ENCODE data around the gene MSRB2.

DNA sequence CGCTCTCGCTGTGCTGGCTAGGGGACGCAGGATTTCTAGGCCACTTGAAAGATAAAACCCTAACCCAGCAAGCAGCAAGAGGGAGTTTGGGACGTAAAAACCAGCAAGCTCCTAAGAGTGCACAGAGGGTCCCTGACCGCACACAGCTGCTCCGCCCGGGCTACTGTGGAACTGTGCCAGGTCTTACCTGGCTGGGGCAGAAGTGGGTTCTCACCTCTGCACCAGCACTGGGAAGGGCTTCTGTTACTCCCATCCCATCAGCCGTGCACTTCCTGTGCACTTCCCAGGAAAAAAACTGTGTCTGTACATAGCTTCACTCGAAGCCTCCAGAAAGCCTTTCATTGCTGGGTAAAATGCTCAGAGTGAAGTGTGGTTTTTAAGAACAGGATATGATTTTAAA, 50.9 kb downstream of the MSRB2 start:
- TF ChIP-seq, protein P1, sequence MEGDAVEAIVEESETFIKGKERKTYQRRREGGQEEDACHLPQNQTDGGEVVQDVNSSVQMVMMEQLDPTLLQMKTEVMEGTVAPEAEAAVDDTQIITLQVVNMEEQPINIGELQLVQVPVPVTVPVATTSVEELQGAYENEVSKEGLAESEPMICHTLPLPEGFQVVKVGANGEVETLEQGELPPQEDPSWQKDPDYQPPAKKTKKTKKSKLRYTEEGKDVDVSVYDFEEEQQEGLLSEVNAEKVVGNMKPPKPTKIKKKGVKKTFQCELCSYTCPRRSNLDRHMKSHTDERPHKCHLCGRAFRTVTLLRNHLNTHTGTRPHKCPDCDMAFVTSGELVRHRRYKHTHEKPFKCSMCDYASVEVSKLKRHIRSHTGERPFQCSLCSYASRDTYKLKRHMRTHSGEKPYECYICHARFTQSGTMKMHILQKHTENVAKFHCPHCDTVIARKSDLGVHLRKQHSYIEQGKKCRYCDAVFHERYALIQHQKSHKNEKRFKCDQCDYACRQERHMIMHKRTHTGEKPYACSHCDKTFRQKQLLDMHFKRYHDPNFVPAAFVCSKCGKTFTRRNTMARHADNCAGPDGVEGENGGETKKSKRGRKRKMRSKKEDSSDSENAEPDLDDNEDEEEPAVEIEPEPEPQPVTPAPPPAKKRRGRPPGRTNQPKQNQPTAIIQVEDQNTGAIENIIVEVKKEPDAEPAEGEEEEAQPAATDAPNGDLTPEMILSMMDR (IDR thresholded peaks at IDR 0.05; ENCODE audit: insufficient read depth, low read length, poor library complexity, severe bottlenecking), result no peak
- TF ChIP-seq EZH2phosphoT487 (conservative IDR thresholded peaks at IDR 0.05; ENCODE audit: low read length), result no peak
